ENCODE measurements around the gene HDAC4. TPM values are rescaled to one million over a fixed set of nuclear protein-coding genes. Genes with fewer than 3 reads are reported as not detected.

The HDAC4 gene
- total RNA-seq, 4 donors from 2014 or later, result 68.0 to 123 (median 86.5) TPM

DNA sequence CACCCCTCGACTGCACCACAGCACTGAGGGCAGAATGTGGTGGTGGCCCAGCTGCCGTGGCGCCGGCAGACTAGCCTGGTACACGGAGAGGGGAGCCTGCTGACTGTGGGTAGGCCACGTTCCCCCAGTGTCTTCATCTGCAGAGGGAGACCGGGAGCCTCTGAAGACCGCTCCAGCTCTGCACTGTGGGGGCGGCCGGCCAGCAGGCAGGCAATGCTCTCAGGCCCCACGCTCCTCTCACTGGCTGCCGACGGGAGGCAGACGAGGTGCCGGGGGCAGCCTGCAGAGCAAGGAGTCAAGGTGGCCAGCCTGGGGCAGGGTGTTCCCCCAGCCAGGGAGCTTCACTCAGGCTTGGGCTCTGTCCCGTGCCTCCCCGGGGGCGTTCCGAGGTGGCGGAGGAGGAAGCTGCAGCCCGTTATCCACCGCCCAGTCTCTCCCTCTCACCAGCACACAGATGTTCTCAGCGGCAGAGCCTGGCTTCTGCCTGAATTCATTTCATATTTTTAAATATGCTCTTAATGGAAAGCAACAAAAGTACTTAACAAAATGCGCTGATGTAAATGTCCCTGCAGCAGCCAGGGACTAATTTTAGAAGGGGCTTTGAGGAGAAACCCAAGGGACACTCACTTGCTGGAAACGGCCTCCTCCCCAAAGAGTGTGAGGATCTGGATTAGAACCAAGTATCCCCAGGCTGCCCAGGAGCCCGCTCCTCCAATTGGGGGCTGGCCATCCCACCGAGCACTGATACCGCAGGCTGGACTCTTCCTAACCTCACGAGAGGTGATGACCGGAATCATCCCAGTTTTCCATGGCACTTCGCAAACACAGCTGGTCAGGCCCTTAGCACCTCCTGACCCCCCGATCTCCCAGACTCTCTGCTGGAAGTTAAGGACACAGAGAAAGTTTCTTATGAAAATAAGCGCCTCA is 87.8 kb downstream of the HDAC4 start:
- Histone ChIP-seq H3K27me3 (no peaks in the 10 kb centered on the region), H3K4me1 (peaks cover 0 to 69% (median 47%) of the 10 kb centered on the region in 4 donors), H3K36me3 (no peaks in the 10 kb centered on the region), H3K9me3 (no peaks in the 10 kb centered on the region), H3K4me3 (no peak overlapping the region), H3K27ac (peak overlapping the region; percentile 2 to 90 (median 46))
- TF ChIP-seq, protein P1, sequence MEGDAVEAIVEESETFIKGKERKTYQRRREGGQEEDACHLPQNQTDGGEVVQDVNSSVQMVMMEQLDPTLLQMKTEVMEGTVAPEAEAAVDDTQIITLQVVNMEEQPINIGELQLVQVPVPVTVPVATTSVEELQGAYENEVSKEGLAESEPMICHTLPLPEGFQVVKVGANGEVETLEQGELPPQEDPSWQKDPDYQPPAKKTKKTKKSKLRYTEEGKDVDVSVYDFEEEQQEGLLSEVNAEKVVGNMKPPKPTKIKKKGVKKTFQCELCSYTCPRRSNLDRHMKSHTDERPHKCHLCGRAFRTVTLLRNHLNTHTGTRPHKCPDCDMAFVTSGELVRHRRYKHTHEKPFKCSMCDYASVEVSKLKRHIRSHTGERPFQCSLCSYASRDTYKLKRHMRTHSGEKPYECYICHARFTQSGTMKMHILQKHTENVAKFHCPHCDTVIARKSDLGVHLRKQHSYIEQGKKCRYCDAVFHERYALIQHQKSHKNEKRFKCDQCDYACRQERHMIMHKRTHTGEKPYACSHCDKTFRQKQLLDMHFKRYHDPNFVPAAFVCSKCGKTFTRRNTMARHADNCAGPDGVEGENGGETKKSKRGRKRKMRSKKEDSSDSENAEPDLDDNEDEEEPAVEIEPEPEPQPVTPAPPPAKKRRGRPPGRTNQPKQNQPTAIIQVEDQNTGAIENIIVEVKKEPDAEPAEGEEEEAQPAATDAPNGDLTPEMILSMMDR (IDR thresholded peaks at IDR 0.05), result no peak
- TF ChIP-seq EP300 (IDR thresholded peaks at IDR 0.05) (no peak), POLR2A (IDR thresholded peaks at IDR 0.05) (peak in 1 of 2 donors; percentile 13)
- WGBS, 2 donors, result 51 to 58% methylated on average over 19 to 23 of the region's 33 CpGs
- DNase-seq (ENCODE audit: low spot score in 2 of 2), result no peak

DNA sequence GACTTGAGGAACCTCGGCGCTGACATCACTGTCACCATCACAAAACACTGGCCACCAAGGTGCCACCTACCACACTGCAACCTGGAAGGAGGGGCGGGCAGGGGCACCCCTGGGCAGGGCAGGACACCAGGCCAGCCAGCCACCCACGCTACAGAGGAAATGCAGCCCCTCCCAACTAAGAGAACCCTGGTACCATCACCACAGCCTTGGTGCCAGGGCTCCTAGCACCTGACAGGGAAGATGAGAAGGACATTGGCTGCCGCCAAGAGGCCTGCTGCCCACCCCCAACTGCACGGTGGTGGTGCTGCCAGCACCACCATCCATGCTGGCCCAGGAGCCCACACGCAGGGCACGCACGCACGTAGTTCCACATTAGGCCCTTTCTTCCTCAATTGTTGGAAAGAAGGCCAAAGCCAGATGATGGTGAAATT is 88.7 kb downstream of the HDAC4 start:
- Histone ChIP-seq H3K27ac (peak overlapping the region in 3 of 4 donors; percentile 64 to 90 (median 88)), H3K9me3 (no peaks in the 10 kb centered on the region), H3K36me3 (no peaks in the 10 kb centered on the region), H3K27me3 (no peaks in the 10 kb centered on the region), H3K4me3 (no peak overlapping the region), H3K4me1 (peaks cover 0 to 69% (median 48%) of the 10 kb centered on the region in 4 donors)
- TF ChIP-seq EP300 (IDR thresholded peaks at IDR 0.05) (no peak), POLR2A (IDR thresholded peaks at IDR 0.05) (no peak)
- TF ChIP-seq, protein P1 (IDR thresholded peaks at IDR 0.05), result no peak
- 90 to 92% methylated on average over 9 of the region's 10 CpGs for WGBS, 2 donors
- DNase-seq (ENCODE audit: low spot score in 2 of 2), result no peak

DNA sequence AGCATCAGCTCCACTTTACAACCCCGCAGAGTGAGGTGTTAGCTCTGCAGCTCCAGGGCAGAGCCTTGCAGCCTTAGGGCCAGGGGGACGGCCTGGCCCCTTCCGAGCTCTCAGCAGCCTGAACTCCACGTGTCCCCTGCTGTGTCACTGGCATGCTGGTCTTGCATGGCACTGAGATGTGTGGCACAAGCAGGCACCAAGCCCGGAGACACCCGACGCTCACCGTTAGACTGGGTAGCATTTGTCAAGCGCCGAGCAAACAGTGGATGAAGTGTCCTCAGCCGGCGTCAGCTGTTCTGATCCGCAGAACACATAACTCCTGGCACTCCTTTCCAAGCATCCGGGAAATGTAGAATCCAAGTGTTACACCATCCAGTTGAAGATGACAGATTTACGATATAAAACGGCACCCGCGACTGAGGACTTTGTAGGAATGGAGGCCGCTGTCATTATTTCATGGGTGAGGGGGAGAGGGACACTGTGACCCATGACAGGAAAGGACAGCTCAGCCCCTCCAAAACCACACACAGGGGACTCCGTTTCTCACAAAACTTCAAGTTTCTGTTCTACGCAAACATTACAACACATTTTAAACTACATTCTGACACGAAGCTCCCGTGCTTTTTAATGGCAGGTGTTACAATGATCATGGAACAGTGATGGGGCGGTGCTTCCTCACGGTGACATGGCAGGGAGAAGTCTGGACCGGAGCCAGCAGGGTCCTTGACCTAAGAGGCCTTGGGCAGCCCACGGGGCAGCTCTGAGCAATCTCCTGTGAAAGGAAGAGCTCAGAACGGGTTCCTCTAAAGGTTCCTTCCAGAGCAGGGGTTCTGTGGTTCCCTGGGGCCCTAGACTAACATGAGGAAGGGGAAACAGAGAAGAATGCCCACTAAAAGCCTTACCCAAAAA is 89.4 kb downstream of the HDAC4 start:
- H3K27ac ChIP-seq, result peak overlapping the region in 3 of 4 donors; percentile 64 to 90 (median 88)
- no peaks in the 10 kb centered on the region for H3K27me3 ChIP-seq
- H3K4me3 ChIP-seq, result no peak overlapping the region
- no peaks in the 10 kb centered on the region for H3K36me3 ChIP-seq
- TF ChIP-seq, protein P1 (IDR thresholded peaks at IDR 0.05), result no peak
- TF ChIP-seq EP300 (IDR thresholded peaks at IDR 0.05) (peak in 1 of 2 donors; percentile 65), POLR2A (IDR thresholded peaks at IDR 0.05) (no peak)
- H3K4me1 ChIP-seq, result peaks cover 0 to 69% (median 44%) of the 10 kb centered on the region in 4 donors
- H3K9me3 ChIP-seq, result no peaks in the 10 kb centered on the region
- DNase-seq (ENCODE audit: low spot score in 2 of 2), result no peak
- WGBS, 2 donors, result 61 to 73% methylated on average over 22 to 28 of the region's 28 CpGs

DNA sequence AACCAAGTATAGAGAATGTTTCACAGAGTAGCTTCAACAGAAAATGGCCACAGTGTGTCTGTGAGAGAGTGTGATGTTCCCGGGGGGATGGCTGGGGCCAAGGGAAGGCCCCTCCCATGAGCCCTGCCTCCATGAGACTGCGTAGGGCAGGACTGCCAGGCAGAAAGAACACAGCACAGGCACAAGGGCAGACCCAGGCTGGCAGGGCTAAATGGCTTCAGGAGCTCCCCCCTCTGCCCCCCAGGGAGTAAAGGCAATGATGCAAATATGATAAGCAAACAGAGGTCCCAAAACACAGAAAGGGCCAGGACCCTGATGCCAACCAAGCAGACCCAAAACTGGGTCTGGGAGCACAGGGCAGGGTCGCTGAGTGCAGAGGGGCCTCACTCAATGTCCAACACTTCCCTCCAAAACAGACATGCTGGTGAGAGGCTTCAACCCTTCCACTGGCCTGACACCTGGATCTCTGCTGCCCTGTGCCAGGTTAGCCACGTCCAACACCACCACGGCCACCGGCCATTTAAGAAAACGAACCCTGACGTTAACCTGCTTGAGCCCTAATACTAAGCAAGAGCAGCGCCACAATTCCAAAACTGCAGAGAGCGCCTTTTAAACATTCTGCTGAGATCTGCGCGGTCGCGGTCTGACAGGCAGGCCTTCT is 90.3 kb downstream of the HDAC4 start:
- Histone ChIP-seq H3K36me3 (no peaks in the 10 kb centered on the region), H3K4me1 (peaks cover 0 to 73% (median 45%) of the 10 kb centered on the region in 4 donors), H3K27me3 (no peaks in the 10 kb centered on the region), H3K27ac (peak overlapping the region; percentile 49 to 90 (median 76)), H3K9me3 (no peaks in the 10 kb centered on the region), H3K4me3 (no peak overlapping the region)
- TF ChIP-seq EP300 (IDR thresholded peaks at IDR 0.05) (no peak), POLR2A (IDR thresholded peaks at IDR 0.05) (no peak)
- TF ChIP-seq, protein P1 (IDR thresholded peaks at IDR 0.05), result no peak
- 80 to 90% methylated on average over 14 of the region's 14 CpGs for WGBS, 2 donors
- DNase-seq (ENCODE audit: low spot score in 2 of 2), result no peak

Data from tibial nerve (tissue), 4 donors.